Measurements from ENCODE around the gene MEG3.

DNA sequence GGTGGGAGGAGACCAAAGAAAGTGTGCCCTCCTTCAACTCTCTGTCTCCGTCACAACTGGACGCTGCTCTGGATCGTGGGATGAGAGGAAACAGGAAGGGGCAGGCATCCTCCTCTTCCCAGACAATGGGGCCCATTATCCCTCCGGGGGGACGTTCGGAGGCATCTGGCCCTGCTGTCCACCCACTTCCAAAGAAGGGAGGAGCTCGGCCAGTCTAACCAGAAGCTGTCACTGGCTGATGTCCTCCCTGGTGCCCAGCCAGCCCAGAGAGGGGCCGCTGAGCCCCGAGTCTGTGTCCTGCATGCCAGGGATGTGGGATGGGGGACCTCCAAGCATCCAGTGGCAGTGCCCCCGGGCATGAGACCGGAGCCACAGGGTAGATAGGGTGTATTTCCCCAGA lies 39.8 kb upstream of the MEG3 start:
- TF ChIP-seq POLR2A (IDR thresholded peaks at IDR 0.05; ENCODE audit: low read length): no peak
- no peak for TF ChIP-seq GATA1 (IDR thresholded peaks at IDR 0.05; ENCODE audit: low read depth, low read length)
